Measurements from ENCODE around the gene ATP5PD.
"Not testable (repeated sequence)": the region's sequence is repeated elsewhere in the genome, so short reads cannot be mapped to it uniquely, and the experiment has no call there.

Gene ATP5PD

GRCh38 chr17:75012096-75012345 lies 34.7 kb downstream of the ATP5PD start:
- H3K36me3 ChIP-seq (ENCODE audit: insufficient read depth, low read length): peaks cover 8% of the 10 kb centered on the region
- peaks cover 26% of the 10 kb centered on the region for H3K4me1 ChIP-seq (ENCODE audit: insufficient read depth, low read length)
- no peaks in the 10 kb centered on the region for H3K27me3 ChIP-seq (ENCODE audit: insufficient read depth, low read length)
- no peaks in the 10 kb centered on the region for H3K9me3 ChIP-seq (ENCODE audit: low read length)
- peak overlapping the region; percentile 91 for H2AFZ ChIP-seq (ENCODE audit: low read depth, low read length)
- H3K4me3 ChIP-seq (ENCODE audit: low read length): peak overlapping the region; percentile 63

GRCh38 chr17:75011401-75012095 lies 35.2 kb downstream of the ATP5PD start:
- Histone ChIP-seq H3K4me1 (ENCODE audit: insufficient read depth, low read length) (peaks cover 26% of the 10 kb centered on the region), H3K27me3 (ENCODE audit: insufficient read depth, low read length) (no peaks in the 10 kb centered on the region), H2AFZ (ENCODE audit: low read depth, low read length) (peak overlapping the region; percentile 91), H3K36me3 (ENCODE audit: insufficient read depth, low read length) (peaks cover 3% of the 10 kb centered on the region), H3K9me3 (ENCODE audit: low read length) (no peaks in the 10 kb centered on the region), H3K4me3 (ENCODE audit: low read length) (peak overlapping the region; percentile 63)

GRCh38 chr17:75010683-75011400 lies 35.9 kb downstream of the ATP5PD start:
- H3K4me3 ChIP-seq (ENCODE audit: low read length): no peak overlapping the region
- H3K9me3 ChIP-seq (ENCODE audit: low read length): no peaks in the 10 kb centered on the region
- H3K36me3 ChIP-seq (ENCODE audit: insufficient read depth, low read length): no peaks in the 10 kb centered on the region
- no peak overlapping the region for H2AFZ ChIP-seq (ENCODE audit: low read depth, low read length)
- no peaks in the 10 kb centered on the region for H3K27me3 ChIP-seq (ENCODE audit: insufficient read depth, low read length)
- H3K4me1 ChIP-seq (ENCODE audit: insufficient read depth, low read length): peaks cover 26% of the 10 kb centered on the region

GRCh38 chr17:75009139-75009724 lies 37.5 kb downstream of the ATP5PD start:
- Histone ChIP-seq H3K36me3 (ENCODE audit: insufficient read depth, low read length) (peaks cover 13% of the 10 kb centered on the region), H3K4me3 (ENCODE audit: low read length) (no peak overlapping the region), H3K27me3 (ENCODE audit: insufficient read depth, low read length) (no peaks in the 10 kb centered on the region), H3K4me1 (ENCODE audit: insufficient read depth, low read length) (peaks cover 26% of the 10 kb centered on the region), H3K9me3 (ENCODE audit: low read length) (no peaks in the 10 kb centered on the region), H2AFZ (ENCODE audit: low read depth, low read length) (no peak overlapping the region)

- peaks cover 20% of the 10 kb centered on the region for H3K36me3 ChIP-seq (ENCODE audit: insufficient read depth, low read length)
- H3K27me3 ChIP-seq (ENCODE audit: insufficient read depth, low read length): no peaks in the 10 kb centered on the region
- H3K4me1 ChIP-seq (ENCODE audit: insufficient read depth, low read length): peaks cover 20% of the 10 kb centered on the region
- no peak overlapping the region for H2AFZ ChIP-seq (ENCODE audit: low read depth, low read length)
- no peak overlapping the region for H3K4me3 ChIP-seq (ENCODE audit: low read length)
- no peaks in the 10 kb centered on the region for H3K9me3 ChIP-seq (ENCODE audit: low read length)
Observed at GRCh38 chr17:75008373-75008772, 38.4 kb downstream of the ATP5PD start.

GRCh38 chr17:75006653-75007052 lies 40.1 kb downstream of the ATP5PD start:
- peaks cover 37% of the 10 kb centered on the region for H3K36me3 ChIP-seq (ENCODE audit: insufficient read depth, low read length)
- peaks cover 11% of the 10 kb centered on the region for H3K4me1 ChIP-seq (ENCODE audit: insufficient read depth, low read length)
- no peak overlapping the region for H2AFZ ChIP-seq (ENCODE audit: low read depth, low read length)
- no peak overlapping the region for H3K4me3 ChIP-seq (ENCODE audit: low read length)
- no peaks in the 10 kb centered on the region for H3K27me3 ChIP-seq (ENCODE audit: insufficient read depth, low read length)
- H3K9me3 ChIP-seq (ENCODE audit: low read length): no peaks in the 10 kb centered on the region

- H3K27me3 ChIP-seq (ENCODE audit: insufficient read depth, low read length); H3K4me1 ChIP-seq (ENCODE audit: insufficient read depth, low read length); H2AFZ ChIP-seq (ENCODE audit: low read depth, low read length); H3K4me3 ChIP-seq (ENCODE audit: low read length); H3K9me3 ChIP-seq (ENCODE audit: low read length): not testable (repeated sequence)
- H3K36me3 ChIP-seq (ENCODE audit: insufficient read depth, low read length): peaks cover 42% of the 10 kb centered on the region
Observed at GRCh38 chr17:75006084-75006483, 40.7 kb downstream of the ATP5PD start.

GRCh38 chr17:75005291-75005690 lies 41.5 kb downstream of the ATP5PD start:
- no peaks in the 10 kb centered on the region for H3K4me1 ChIP-seq (ENCODE audit: insufficient read depth, low read length)
- H2AFZ ChIP-seq (ENCODE audit: low read depth, low read length): no peak overlapping the region
- no peaks in the 10 kb centered on the region for H3K27me3 ChIP-seq (ENCODE audit: insufficient read depth, low read length)
- no peak overlapping the region for H3K4me3 ChIP-seq (ENCODE audit: low read length)
- peaks cover 42% of the 10 kb centered on the region for H3K36me3 ChIP-seq (ENCODE audit: insufficient read depth, low read length)
- H3K9me3 ChIP-seq (ENCODE audit: low read length): no peaks in the 10 kb centered on the region

- peaks cover 48% of the 10 kb centered on the region for H3K36me3 ChIP-seq (ENCODE audit: insufficient read depth, low read length)
Observed at GRCh38 chr17:75004371-75004770, 42.4 kb downstream of the ATP5PD start.

GRCh38 chr17:75003957-75004355 lies 42.8 kb downstream of the ATP5PD start:
- Histone ChIP-seq H3K36me3 (ENCODE audit: insufficient read depth, low read length) (peaks cover 51% of the 10 kb centered on the region), H3K4me3 (ENCODE audit: low read length) (no peak overlapping the region), H3K27me3 (ENCODE audit: insufficient read depth, low read length) (no peaks in the 10 kb centered on the region), H3K9me3 (ENCODE audit: low read length) (no peaks in the 10 kb centered on the region), H3K4me1 (ENCODE audit: insufficient read depth, low read length) (no peaks in the 10 kb centered on the region), H2AFZ (ENCODE audit: low read depth, low read length) (no peak overlapping the region)

More at GRCh38 chr17:75004371-75004770, 42.4 kb downstream of the ATP5PD start:
- H3K4me3 ChIP-seq (ENCODE audit: low read length): no peak overlapping the region
- no peaks in the 10 kb centered on the region for H3K9me3 ChIP-seq (ENCODE audit: low read length)
- no peaks in the 10 kb centered on the region for H3K4me1 ChIP-seq (ENCODE audit: insufficient read depth, low read length)
- no peaks in the 10 kb centered on the region for H3K27me3 ChIP-seq (ENCODE audit: insufficient read depth, low read length)
- H2AFZ ChIP-seq (ENCODE audit: low read depth, low read length): no peak overlapping the region

- Histone ChIP-seq H3K27me3 (ENCODE audit: insufficient read depth, low read length) (no peaks in the 10 kb centered on the region), H3K9me3 (ENCODE audit: low read length) (no peaks in the 10 kb centered on the region), H3K4me3 (ENCODE audit: low read length) (no peak overlapping the region)
Observed at GRCh38 chr17:75003070-75003956, 43.5 kb downstream of the ATP5PD start.

GRCh38 chr17:75001915-75002843 lies 44.6 kb downstream of the ATP5PD start:
- Histone ChIP-seq H3K4me1 (ENCODE audit: insufficient read depth, low read length) (no peaks in the 10 kb centered on the region), H3K4me3 (ENCODE audit: low read length) (no peak overlapping the region), H2AFZ (ENCODE audit: low read depth, low read length) (no peak overlapping the region), H3K27me3 (ENCODE audit: insufficient read depth, low read length) (no peaks in the 10 kb centered on the region), H3K9me3 (ENCODE audit: low read length) (no peaks in the 10 kb centered on the region), H3K36me3 (ENCODE audit: insufficient read depth, low read length) (peaks cover 56% of the 10 kb centered on the region)

More at GRCh38 chr17:75003070-75003956, 43.5 kb downstream of the ATP5PD start:
- H3K36me3 ChIP-seq (ENCODE audit: insufficient read depth, low read length): peaks cover 54% of the 10 kb centered on the region
- no peaks in the 10 kb centered on the region for H3K4me1 ChIP-seq (ENCODE audit: insufficient read depth, low read length)
- H2AFZ ChIP-seq (ENCODE audit: low read depth, low read length): no peak overlapping the region

Data from neuron (in vitro differentiated cells).